Measurements from ENCODE around the gene EEPD1.

DNA sequence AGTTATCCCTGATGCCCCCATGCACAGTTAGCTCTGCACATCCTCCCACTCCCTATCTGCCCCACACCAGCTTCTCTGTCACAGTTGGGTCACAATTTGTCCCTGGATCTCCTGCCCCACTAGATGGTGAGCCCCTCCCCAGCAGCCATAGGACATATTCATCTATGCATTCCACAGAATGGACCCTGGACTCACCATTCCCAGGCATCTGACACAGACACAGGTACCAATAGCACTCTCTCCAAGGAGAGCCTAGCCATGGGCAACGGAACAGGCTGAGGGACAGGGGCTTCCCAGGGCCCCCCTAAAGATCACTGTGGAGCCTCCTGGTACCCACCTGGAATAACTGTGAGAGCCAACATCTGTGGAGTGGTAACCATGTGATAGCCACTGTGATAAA lies 34.7 kb upstream of the EEPD1 start:
- TF ChIP-seq, protein P1, sequence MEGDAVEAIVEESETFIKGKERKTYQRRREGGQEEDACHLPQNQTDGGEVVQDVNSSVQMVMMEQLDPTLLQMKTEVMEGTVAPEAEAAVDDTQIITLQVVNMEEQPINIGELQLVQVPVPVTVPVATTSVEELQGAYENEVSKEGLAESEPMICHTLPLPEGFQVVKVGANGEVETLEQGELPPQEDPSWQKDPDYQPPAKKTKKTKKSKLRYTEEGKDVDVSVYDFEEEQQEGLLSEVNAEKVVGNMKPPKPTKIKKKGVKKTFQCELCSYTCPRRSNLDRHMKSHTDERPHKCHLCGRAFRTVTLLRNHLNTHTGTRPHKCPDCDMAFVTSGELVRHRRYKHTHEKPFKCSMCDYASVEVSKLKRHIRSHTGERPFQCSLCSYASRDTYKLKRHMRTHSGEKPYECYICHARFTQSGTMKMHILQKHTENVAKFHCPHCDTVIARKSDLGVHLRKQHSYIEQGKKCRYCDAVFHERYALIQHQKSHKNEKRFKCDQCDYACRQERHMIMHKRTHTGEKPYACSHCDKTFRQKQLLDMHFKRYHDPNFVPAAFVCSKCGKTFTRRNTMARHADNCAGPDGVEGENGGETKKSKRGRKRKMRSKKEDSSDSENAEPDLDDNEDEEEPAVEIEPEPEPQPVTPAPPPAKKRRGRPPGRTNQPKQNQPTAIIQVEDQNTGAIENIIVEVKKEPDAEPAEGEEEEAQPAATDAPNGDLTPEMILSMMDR (IDR thresholded peaks at IDR 0.05), result no peak
- no peak for TF ChIP-seq POLR2A (IDR thresholded peaks at IDR 0.05)
